GM21526 (cell line): ENCODE results near the gene HOMER2.
"Not testable (repeated sequence)": the region's sequence is repeated elsewhere in the genome, so short reads cannot be mapped to it uniquely, and the experiment has no call there.

Experiments used
- ATAC-seq: cut with Tn5 transposase; IDR thresholded peaks from one replicate; pipeline ENCODE4 v1.9.1; 2021; ENCODE audit warnings: moderate library complexity; ENCODE audit not compliant: unreplicated experiment, low FRiP score

The HOMER2 gene

GRCh38 chr15:82952158-82953081 is at the start of gene HOMER2:
HOMER2 (minus strand) TSS chr15:82952720; CDS start chr15:82952535, 185 bp downstream.
- ATAC-seq: no peak

- ATAC-seq: not testable (repeated sequence)
Observed at GRCh38 chr15:83000672-83001031, 48.1 kb upstream of the HOMER2 start.

GRCh38 chr15:82999905-83000671 is 47.6 kb upstream of the HOMER2 start:
- ATAC-seq: no peak

GRCh38 chr15:82999426-82999825 is 46.9 kb upstream of the HOMER2 start:
- ATAC-seq: no peak

GRCh38 chr15:82995938-82996337 is 43.4 kb upstream of the HOMER2 start:
- ATAC-seq: no peak

GRCh38 chr15:82995076-82995475 is 42.6 kb upstream of the HOMER2 start:
- no peak for ATAC-seq

GRCh38 chr15:82993144-82993543 is 40.6 kb upstream of the HOMER2 start:
- ATAC-seq: no peak

GRCh38 chr15:82992436-82992998 is 40.0 kb upstream of the HOMER2 start:
- no peak for ATAC-seq

- ATAC-seq: peak; percentile 35
Observed at GRCh38 chr15:82986442-82986780, 33.9 kb upstream of the HOMER2 start.

- ATAC-seq: peak; percentile 92
Observed at GRCh38 chr15:82985688-82986441, 33.3 kb upstream of the HOMER2 start, which contains the start of gene RAMAC. RAMAC (plus strand) TSS chr15:82986210; CDS start chr15:82989019, 2,809 bp downstream.

GRCh38 chr15:82980981-82981380 is 28.5 kb upstream of the HOMER2 start:
- no peak for ATAC-seq

- ATAC-seq: no peak
Observed at GRCh38 chr15:82979726-82980125, 27.2 kb upstream of the HOMER2 start.

- ATAC-seq: no peak
Observed at GRCh38 chr15:82978438-82978837, 25.9 kb upstream of the HOMER2 start.

- no peak for ATAC-seq
Observed at GRCh38 chr15:82977076-82977475, 24.6 kb upstream of the HOMER2 start.

GRCh38 chr15:82972990-82973389 is 20.5 kb upstream of the HOMER2 start:
- ATAC-seq: no peak

GRCh38 chr15:82971218-82971984 is 18.9 kb upstream of the HOMER2 start:
- ATAC-seq: no peak

- no peak for ATAC-seq
Observed at GRCh38 chr15:82970696-82971095, 18.2 kb upstream of the HOMER2 start.

- no peak for ATAC-seq
Observed at GRCh38 chr15:82970078-82970686, 17.7 kb upstream of the HOMER2 start.

- no peak for ATAC-seq
Observed at GRCh38 chr15:82969353-82969752, 16.8 kb upstream of the HOMER2 start.
